Measurements from ENCODE around the gene SMG7.

Gene SMG7

GRCh38 chr1:183543619-183544204, 71.4 kb downstream of the SMG7 start:
- TF ChIP-seq CTCF (IDR thresholded peaks at IDR 0.05; ENCODE audit: low read depth, low read length): peak; percentile 89
- Histone ChIP-seq H3K27me3 (no peaks in the 10 kb centered on the region), H3K4me1 (no peaks in the 10 kb centered on the region; the same call in 1 of the 2 replicates), H3K36me3 (peaks cover 76% of the 10 kb centered on the region), H3K4me3 (ENCODE audit: low read depth, low read length) (no peak overlapping the region), H3K9me3 (no peaks in the 10 kb centered on the region)
- DNase-seq: peak; percentile 35

- no peak for TF ChIP-seq CTCF (IDR thresholded peaks at IDR 0.05; ENCODE audit: low read depth, low read length)
- no peaks in the 10 kb centered on the region for H3K9me3 ChIP-seq
- H3K27me3 ChIP-seq: no peaks in the 10 kb centered on the region
- peaks cover 80% of the 10 kb centered on the region for H3K36me3 ChIP-seq
- H3K4me3 ChIP-seq (ENCODE audit: low read depth, low read length): no peak overlapping the region
- H3K4me1 ChIP-seq: no peaks in the 10 kb centered on the region; the same call in 1 of the 2 replicates
- no peak for DNase-seq
Observed at GRCh38 chr1:183544598-183545297, 72.4 kb downstream of the SMG7 start.

- TF ChIP-seq CTCF (IDR thresholded peaks at IDR 0.05; ENCODE audit: low read depth, low read length): no peak
- no peak for DNase-seq
- no peak overlapping the region for H3K4me3 ChIP-seq (ENCODE audit: low read depth, low read length)
- peaks cover 86% of the 10 kb centered on the region for H3K36me3 ChIP-seq
- peaks cover 8% of the 10 kb centered on the region for H3K4me1 ChIP-seq
- no peaks in the 10 kb centered on the region for H3K27me3 ChIP-seq
- H3K9me3 ChIP-seq: no peaks in the 10 kb centered on the region
Observed at GRCh38 chr1:183546427-183546826, 74.1 kb downstream of the SMG7 start.

GRCh38 chr1:183548116-183548515, 75.8 kb downstream of the SMG7 start:
- Histone ChIP-seq H3K4me1 (peaks cover 8% of the 10 kb centered on the region), H3K36me3 (peaks cover 91% of the 10 kb centered on the region), H3K9me3 (no peaks in the 10 kb centered on the region), H3K27me3 (no peaks in the 10 kb centered on the region), H3K4me3 (ENCODE audit: low read depth, low read length) (no peak overlapping the region)
- TF ChIP-seq CTCF (IDR thresholded peaks at IDR 0.05; ENCODE audit: low read depth, low read length): no peak
- DNase-seq: no peak

GRCh38 chr1:183550915-183551314, 78.6 kb downstream of the SMG7 start:
- TF ChIP-seq CTCF (IDR thresholded peaks at IDR 0.05; ENCODE audit: low read depth, low read length): no peak
- peak; percentile 49 for DNase-seq
- Histone ChIP-seq H3K27me3 (no peaks in the 10 kb centered on the region), H3K36me3 (peaks cover 74% of the 10 kb centered on the region), H3K9me3 (no peaks in the 10 kb centered on the region), H3K4me1 (peaks cover 8% of the 10 kb centered on the region), H3K4me3 (ENCODE audit: low read depth, low read length) (no peak overlapping the region)

GRCh38 chr1:183551924-183552323, 79.6 kb downstream of the SMG7 start:
- Histone ChIP-seq H3K27me3 (no peaks in the 10 kb centered on the region), H3K36me3 (peaks cover 64% of the 10 kb centered on the region), H3K4me1 (peaks cover 8% of the 10 kb centered on the region), H3K4me3 (ENCODE audit: low read depth, low read length) (no peak overlapping the region), H3K9me3 (no peaks in the 10 kb centered on the region)
- TF ChIP-seq CTCF (IDR thresholded peaks at IDR 0.05; ENCODE audit: low read depth, low read length): no peak; the same call in 1 of the 2 replicates
- no peak for DNase-seq
